GM19395 (cell line): ENCODE results near the gene SH3RF3.

Source experiments
- ATAC-seq: cut with Tn5 transposase; IDR thresholded peaks from one replicate; pipeline ENCODE4 v1.9.1; 2021; ENCODE audit warnings: mild to moderate bottlenecking, moderate library complexity; ENCODE audit not compliant: unreplicated experiment

The SH3RF3 gene

GRCh38 chr2:109272461-109272860, 143.5 kb downstream of the SH3RF3 start:
- ATAC-seq = no peak

- no peak for ATAC-seq
Measured at GRCh38 chr2:109275120-109276012, 146.4 kb downstream of the SH3RF3 start.

- ATAC-seq = no peak
Measured at GRCh38 chr2:109277406-109277805, 148.4 kb downstream of the SH3RF3 start.

GRCh38 chr2:109279243-109279860, 150.3 kb downstream of the SH3RF3 start:
- no peak for ATAC-seq

- ATAC-seq = no peak
Measured at GRCh38 chr2:109280804-109281203, 151.8 kb downstream of the SH3RF3 start.

- ATAC-seq = no peak
Measured at GRCh38 chr2:109282360-109282759, 153.4 kb downstream of the SH3RF3 start.

GRCh38 chr2:109282865-109283264, 153.9 kb downstream of the SH3RF3 start:
- no peak for ATAC-seq

GRCh38 chr2:109284826-109285225, 155.8 kb downstream of the SH3RF3 start:
- no peak for ATAC-seq

- no peak for ATAC-seq
Measured at GRCh38 chr2:109285244-109285651, 156.2 kb downstream of the SH3RF3 start.

GRCh38 chr2:109287413-109287812, 158.4 kb downstream of the SH3RF3 start:
- no peak for ATAC-seq

- no peak for ATAC-seq
Measured at GRCh38 chr2:109287838-109288237, 158.8 kb downstream of the SH3RF3 start.

- no peak for ATAC-seq
Measured at GRCh38 chr2:109288544-109289368, 159.8 kb downstream of the SH3RF3 start.

GRCh38 chr2:109289504-109290222, 160.7 kb downstream of the SH3RF3 start:
- no peak for ATAC-seq

GRCh38 chr2:109290887-109291643, 162.1 kb downstream of the SH3RF3 start:
- no peak for ATAC-seq

GRCh38 chr2:109292386-109292785, 163.4 kb downstream of the SH3RF3 start:
- no peak for ATAC-seq

- ATAC-seq = no peak
Measured at GRCh38 chr2:109293663-109294062, 164.7 kb downstream of the SH3RF3 start.

- ATAC-seq = no peak
Measured at GRCh38 chr2:109294523-109294922, 165.5 kb downstream of the SH3RF3 start.

GRCh38 chr2:109295070-109295780, 166.2 kb downstream of the SH3RF3 start:
- no peak for ATAC-seq

GRCh38 chr2:109295781-109296117, 166.7 kb downstream of the SH3RF3 start:
- no peak for ATAC-seq
